ENCODE measurements around the gene ZNF611. TPM values are rescaled to one million over a fixed set of nuclear protein-coding genes. Genes with fewer than 3 reads are reported as not detected.
A peak's percentile ranks its signal among the peaks of the same experiment; 100 is the strongest.
"Not testable (repeated sequence)": the region's sequence is repeated elsewhere in the genome, so short reads cannot be mapped to it uniquely, and the experiment has no call there.

Gene ZNF611
- total and polyA plus RNA-seq, 2 of the 13 experiments (the other 11 are each of a cell fraction or from before 2014, with no cell fraction given): 2.7 to 4.1 TPM

GRCh38 chr19:52700673-52701072 lies 34.2 kb downstream of the ZNF611 start (continued):
- TF ChIP-seq ZNF460 (CRISPR knock-in tag; IDR thresholded peaks at IDR 0.05; ENCODE audit: borderline replicate concordance) (no peak), RXRB (CRISPR knock-in tag; IDR thresholded peaks at IDR 0.05; ENCODE audit: borderline replicate concordance) (peak; percentile 91), SKIL (CRISPR knock-in tag; IDR thresholded peaks at IDR 0.05; ENCODE audit: borderline replicate concordance) (peak; percentile 51; the same call in 1 of the 2 replicates), RXRA (CRISPR knock-in tag; IDR thresholded peaks at IDR 0.05) (peak; percentile 67; the same call in 1 of the 2 replicates), SYNCRIP (IDR thresholded peaks at IDR 0.05; ENCODE audit: insufficient read depth, low read depth, low read length) (no peak), GATAD2A (CRISPR knock-in tag; IDR thresholded peaks at IDR 0.05) (0 out of 2 replicates have a peak, but pooled peaks have one; percentile 28), NCOA2 (CRISPR knock-in tag; IDR thresholded peaks at IDR 0.05) (0 out of 2 replicates have a peak, but pooled peaks have one; percentile 26), FOXA3 (CRISPR knock-in tag; IDR thresholded peaks at IDR 0.05) (peak; percentile 48), ISL2 (CRISPR knock-in tag; IDR thresholded peaks at IDR 0.05) (no peak)

- POLR2A ChIA-PET; H3K4me3 ChIP-seq (replicated peaks in 1 of 3; ENCODE audit: insufficient read depth in 1 of 3, low read depth in 2 of 3, low read length in 3 of 3); BruUV-seq (replicated peaks): not testable (repeated sequence)
Observed at GRCh38 chr19:52699555-52699954, 35.3 kb downstream of the ZNF611 start.

More at GRCh38 chr19:52699555-52699954, 35.3 kb downstream of the ZNF611 start:
- intact Hi-C loops (cut with micrococcal nuclease; ENCODE audit: unreplicated experiment); H3K4me2 ChIP-seq (ENCODE audit: low read depth, low read length); H3K27ac ChIP-seq (ENCODE audit: extremely low read length, insufficient read depth, low read length); H3K27me3 ChIP-seq (ENCODE audit: control insufficient read depth in 1 of 2, insufficient read depth in 2 of 2, low read length in 2 of 2); FAIRE-seq; DNase-seq (ENCODE audit: low spot score); H3K36me3 ChIP-seq (replicated peaks in 1 of 2; ENCODE audit: control insufficient read depth in 1 of 2, insufficient read depth in 2 of 2, low read length in 2 of 2); H2AFZ ChIP-seq (ENCODE audit: low read length); H3K79me2 ChIP-seq (ENCODE audit: insufficient read depth, low read length); in situ Hi-C loops (cut with HindIII; ENCODE audit: extremely low pct_ligation_motif_present, low pct_unique_long_range_greater_than_20kb); H3K9ac ChIP-seq (ENCODE audit: insufficient read depth, low read depth, low read length); H4K20me1 ChIP-seq (ENCODE audit: insufficient read depth, low read length); CTCF ChIA-PET (ENCODE audit: low intra/inter-chr PET ratio, low total read pairs): not testable (repeated sequence)
- H3K9me3 ChIP-seq (ENCODE audit: low read length): peaks cover 27% of the 10 kb centered on the region
- 100% methylated on average over 1 of the region's 5 CpGs for WGBS (ENCODE audit: low lambda C conversion rate)
- peak; percentile 52 for TF ChIP-seq STAG1 (CRISPR knock-in tag; IDR thresholded peaks at IDR 0.05)
- TF ChIP-seq ZFX (CRISPR knock-in tag; IDR thresholded peaks at IDR 0.05; ENCODE audit: low read depth): peak; percentile 34; the same call in 1 of the 2 replicates
- 0 out of 2 replicates have a peak, but pooled peaks have one; percentile 28 for TF ChIP-seq ZNF687 (CRISPR knock-in tag; IDR thresholded peaks at IDR 0.05)
- peak; percentile 54 for TF ChIP-seq CTCF (CRISPR knock-in tag; IDR thresholded peaks at IDR 0.05)
- ATAC-seq: peak; percentile 69
- H3K4me1 ChIP-seq (ENCODE audit: insufficient read depth, low read length): peaks cover 55% of the 10 kb centered on the region

Data from HepG2 (cell line).